Neuronal stem cell (in vitro differentiated cells): ENCODE results near the gene PRKCE.
"Not testable (repeated sequence)": the region's sequence is repeated elsewhere in the genome, so short reads cannot be mapped to it uniquely, and the experiment has no call there.

Source experiments
- DNase-seq: peaks from one replicate; pipeline ENCODE4 v3.0.0-alpha.2; 2013; ENCODE audit warnings: low spot score
- H2AFZ ChIP-seq: one replicate; pipeline ENCODE4 v1.6.1; 2013; ENCODE audit warnings: mild to moderate bottlenecking, low read length, inconsistent platforms
- H2AK5ac ChIP-seq: 2 replicates; pipeline ENCODE4 v1.6.1; 2013; ENCODE audit warnings: low read depth, mild to moderate bottlenecking, inconsistent platforms, low read length, moderate library complexity, mixed read lengths
- H2BK120ac ChIP-seq: 2 replicates; pipeline ENCODE4 v1.6.1; 2013; ENCODE audit warnings: low read depth, mild to moderate bottlenecking, inconsistent platforms, low read length, moderate library complexity, mixed read lengths
- H2BK12ac ChIP-seq: one replicate; pipeline ENCODE4 v1.6.1; 2013; ENCODE audit warnings: low read length, inconsistent platforms
- H2BK15ac ChIP-seq: 2 replicates; pipeline ENCODE4 v1.6.1; 2013; ENCODE audit warnings: mild to moderate bottlenecking, low read length, inconsistent platforms, mixed read lengths
- H2BK5ac ChIP-seq: one replicate; pipeline ENCODE4 v1.6.1; 2013; ENCODE audit warnings: inconsistent platforms, mild to moderate bottlenecking, low read length, moderate library complexity
- H3K14ac ChIP-seq: one replicate; pipeline ENCODE4 v1.6.1; 2013; ENCODE audit warnings: low read length, inconsistent platforms
- H3K18ac ChIP-seq: 2 replicates; pipeline ENCODE4 v1.6.1; 2013; ENCODE audit warnings: low read length, inconsistent platforms
- H3K23ac ChIP-seq: 2 replicates; pipeline ENCODE4 v1.6.1; 2013; ENCODE audit warnings: low read depth, mild to moderate bottlenecking, mixed read lengths, low read length, inconsistent platforms; ENCODE audit not compliant: poor library complexity
- H3K27ac ChIP-seq: replicated peaks from 3 replicates; pipeline ENCODE4 v1.5.1; 2013; ENCODE audit warnings: low read length, inconsistent platforms
- H3K27me3 ChIP-seq, 3 experiments: 2 replicates each; pipeline ENCODE4 v1.6.1; 2013; ENCODE audit warnings: low read length in 3 of 3, mild to moderate bottlenecking in 2 of 3, inconsistent platforms in 1 of 3, low read depth in 1 of 3, mixed read lengths in 1 of 3, moderate library complexity in 1 of 3; ENCODE audit not compliant: control insufficient read depth in 3 of 3, insufficient read depth in 3 of 3
- H3K36me3 ChIP-seq, 2 donors: replicated peaks in 1 of 2; 2 replicates each; pipeline ENCODE4 v1.6.1; 2013; ENCODE audit warnings: low read length in 2 of 2; ENCODE audit not compliant: control insufficient read depth in 2 of 2, insufficient read depth in 2 of 2
- H3K4ac ChIP-seq: 2 replicates; pipeline ENCODE4 v1.6.1; 2013; ENCODE audit warnings: inconsistent platforms, mild to moderate bottlenecking, low read length, moderate library complexity
- H3K4me1 ChIP-seq, 2 donors: 1 replicate in 1 of 2; 2 replicates in 1 of 2; pipeline ENCODE4 v1.6.1; 2013; ENCODE audit warnings: low read length in 2 of 2, low read depth in 1 of 2; ENCODE audit not compliant: control insufficient read depth in 2 of 2, insufficient read depth in 1 of 2
- H3K4me2 ChIP-seq: one replicate; pipeline ENCODE4 v1.6.1; 2013; ENCODE audit warnings: mild to moderate bottlenecking, low read length, inconsistent platforms; ENCODE audit not compliant: insufficient read depth, poor library complexity, severe bottlenecking
- H3K4me3 ChIP-seq, 2 donors: 2 replicates each; pipeline ENCODE4 v1.5.1; 2013; ENCODE audit warnings: low read length in 2 of 2, mild to moderate bottlenecking in 2 of 2, inconsistent platforms in 1 of 2, moderate library complexity in 1 of 2
- H3K79me1 ChIP-seq: one replicate; pipeline ENCODE4 v1.6.1; 2013; ENCODE audit warnings: low read depth, mild to moderate bottlenecking, inconsistent platforms, low read length, moderate library complexity
- H3K9ac ChIP-seq: one replicate; pipeline ENCODE4 v1.6.1; 2013; ENCODE audit warnings: mild to moderate bottlenecking, low read depth, low read length, inconsistent platforms; ENCODE audit not compliant: poor library complexity
- H3K9me3 ChIP-seq, 2 donors: replicated peaks in 1 of 2; 2 replicates each; pipeline versions ENCODE3 to v1.6.1; 2013; ENCODE audit warnings: low read length in 2 of 2, mild to moderate bottlenecking in 2 of 2, inconsistent platforms in 1 of 2, low read depth in 1 of 2, mixed read lengths in 1 of 2, moderate library complexity in 1 of 2; ENCODE audit not compliant: control insufficient read depth in 2 of 2, insufficient read depth in 1 of 2
- H4K8ac ChIP-seq: one replicate; pipeline ENCODE4 v1.6.1; 2013; ENCODE audit warnings: low read depth, mild to moderate bottlenecking, inconsistent platforms, low read length, moderate library complexity
- H4K91ac ChIP-seq: one replicate; pipeline ENCODE4 v1.6.1; 2013; ENCODE audit warnings: low read length, low read depth, mild to moderate bottlenecking, inconsistent platforms; ENCODE audit not compliant: poor library complexity
- WGBS, 2 donors: extraction: QIAGEN DNeasy Blood & Tissue Kit; methylation state at CpG; one replicate each; pipeline ENCODE4 v1.1.7; 2013; ENCODE audit warnings: missing lambda C conversion rate in 2 of 2, mixed read lengths in 1 of 2; ENCODE audit not compliant: insufficient read length in 2 of 2, insufficient replicate concordance in 1 of 2; ENCODE audit errors: extremely low coverage in 2 of 2; 5-methylcytosine and 5-hydroxymethylcytosine counted together

The PRKCE gene

GRCh38 chr2:45715601-45716379 is 64.3 kb downstream of the PRKCE start:
- Histone ChIP-seq H3K9ac (no peak overlapping the region), H3K9me3 (no peaks in the 10 kb centered on the region), H3K36me3 (no peaks in the 10 kb centered on the region), H3K27ac (no peak overlapping the region), H2BK15ac (no peak overlapping the region), H4K8ac (no peak overlapping the region), H4K91ac (no peak overlapping the region), H2BK5ac (no peak overlapping the region), H2AK5ac (no peak overlapping the region), H3K23ac (no peak overlapping the region), H2BK120ac (no peak overlapping the region), H3K79me1 (no peaks in the 10 kb centered on the region), H3K4ac (no peak overlapping the region), H3K4me2 (no peak overlapping the region), H2BK12ac (no peak overlapping the region), H3K14ac (no peak overlapping the region), H2AFZ (no peak overlapping the region), H3K18ac (no peak overlapping the region), H3K27me3 (no peaks in the 10 kb centered on the region), H3K4me1 (no peaks in the 10 kb centered on the region), H3K4me3 (no peak overlapping the region)
- WGBS, 2 donors: no CpG with 5 or more reads among the region's 5 CpGs
- no peak for DNase-seq

- not testable (repeated sequence) for H3K9ac ChIP-seq, H2BK12ac ChIP-seq, H4K8ac ChIP-seq
Observed at GRCh38 chr2:45716432-45716831, 65.0 kb downstream of the PRKCE start.

GRCh38 chr2:45716915-45717314 is 65.4 kb downstream of the PRKCE start:
- H2BK5ac ChIP-seq: no peak overlapping the region
- H2BK120ac ChIP-seq: no peak overlapping the region
- H3K4ac ChIP-seq: no peak overlapping the region
- no peaks in the 10 kb centered on the region for H3K4me1 ChIP-seq
- H3K9me3 ChIP-seq: no peaks in the 10 kb centered on the region
- H4K8ac ChIP-seq: no peak overlapping the region
- no peaks in the 10 kb centered on the region for H3K27me3 ChIP-seq
- H3K9ac ChIP-seq: no peak overlapping the region
- no peak overlapping the region for H2AK5ac ChIP-seq
- H4K91ac ChIP-seq: no peak overlapping the region
- H3K79me1 ChIP-seq: no peaks in the 10 kb centered on the region
- H3K36me3 ChIP-seq: no peaks in the 10 kb centered on the region
- no peak overlapping the region for H3K18ac ChIP-seq
- H3K14ac ChIP-seq: no peak overlapping the region
- H2BK15ac ChIP-seq: no peak overlapping the region
- H3K27ac ChIP-seq: no peak overlapping the region
- no peak overlapping the region for H3K23ac ChIP-seq
- no peak overlapping the region for H3K4me3 ChIP-seq
- H2BK12ac ChIP-seq: no peak overlapping the region
- H2AFZ ChIP-seq: no peak overlapping the region
- no peak overlapping the region for H3K4me2 ChIP-seq
- no peak for DNase-seq

More at GRCh38 chr2:45716432-45716831, 65.0 kb downstream of the PRKCE start:
- H4K91ac ChIP-seq, H3K79me1 ChIP-seq, H3K36me3 ChIP-seq, H3K4me1 ChIP-seq, DNase-seq, H2BK120ac ChIP-seq, H3K14ac ChIP-seq, H3K4me3 ChIP-seq, H3K27ac ChIP-seq, H3K4ac ChIP-seq, H3K9me3 ChIP-seq, H2AK5ac ChIP-seq, H3K27me3 ChIP-seq, H2BK15ac ChIP-seq, H3K4me2 ChIP-seq, H2BK5ac ChIP-seq, H3K23ac ChIP-seq, H2AFZ ChIP-seq, H3K18ac ChIP-seq: not testable (repeated sequence)
- WGBS, 2 donors: no CpG with 5 or more reads among the region's 1 CpG

- Histone ChIP-seq H3K4me1 (no peaks in the 10 kb centered on the region), H4K8ac (no peak overlapping the region), H2AFZ (no peak overlapping the region), H3K14ac (no peak overlapping the region), H3K4me3 (no peak overlapping the region), H3K27ac (no peak overlapping the region), H4K91ac (no peak overlapping the region), H2BK15ac (no peak overlapping the region), H3K36me3 (no peaks in the 10 kb centered on the region), H2BK120ac (no peak overlapping the region), H3K4ac (no peak overlapping the region), H2BK5ac (no peak overlapping the region), H3K9ac (no peak overlapping the region), H3K79me1 (no peaks in the 10 kb centered on the region), H3K27me3 (no peaks in the 10 kb centered on the region), H3K18ac (no peak overlapping the region), H3K9me3 (no peaks in the 10 kb centered on the region), H2BK12ac (no peak overlapping the region), H2AK5ac (no peak overlapping the region), H3K23ac (no peak overlapping the region), H3K4me2 (no peak overlapping the region)
- no peak for DNase-seq
- no CpG with 5 or more reads among the region's 6 CpGs for WGBS, 2 donors
Observed at GRCh38 chr2:45720210-45720609, 68.7 kb downstream of the PRKCE start.
